Glomerular visceral epithelial cell (primary cell): Measurements from ENCODE around the gene UQCRC2.
"Not testable (repeated sequence)": the region's sequence is repeated elsewhere in the genome, so short reads cannot be mapped to it uniquely, and the experiment has no call there.

Experiments
- DNase-seq: peaks from one replicate; pipeline ENCODE4 v3.0.0-alpha.2; 2016; ENCODE audit errors: extremely low spot score

The UQCRC2 gene

GRCh38 chr16:21952793-21953540 lies at the start of gene UQCRC2:
Gene UQCRC2, plus strand, starts transcription at chr16:21953361. Its CDS starts 63 bp downstream, at chr16:21953424.
- peak; percentile 87 for DNase-seq

- DNase-seq, result not testable (repeated sequence)
Observed at GRCh38 chr16:21932650-21933049, 20.5 kb upstream of the UQCRC2 start.

GRCh38 chr16:21933316-21933715 lies 19.8 kb upstream of the UQCRC2 start:
- not testable (repeated sequence) for DNase-seq

GRCh38 chr16:21933790-21934189 lies 19.4 kb upstream of the UQCRC2 start:
- DNase-seq, result not testable (repeated sequence)

- not testable (repeated sequence) for DNase-seq
Observed at GRCh38 chr16:21936216-21936615, 16.9 kb upstream of the UQCRC2 start.

- DNase-seq, result no peak
Observed at GRCh38 chr16:21937336-21937829, 15.8 kb upstream of the UQCRC2 start.

GRCh38 chr16:21940570-21940969 lies 12.6 kb upstream of the UQCRC2 start:
- DNase-seq, result no peak

GRCh38 chr16:21943571-21943970 lies 9.6 kb upstream of the UQCRC2 start:
- no peak for DNase-seq

- no peak for DNase-seq
Observed at GRCh38 chr16:21946889-21947635, 6.1 kb upstream of the UQCRC2 start.

- no peak for DNase-seq
Observed at GRCh38 chr16:21949713-21950260, 3.4 kb upstream of the UQCRC2 start.

GRCh38 chr16:21950782-21951521 lies 2.2 kb upstream of the UQCRC2 start:
- peak; percentile 7 for DNase-seq

GRCh38 chr16:21952040-21952792 lies 945 bp upstream of the UQCRC2 start:
- DNase-seq, result peak; percentile 52

GRCh38 chr16:21953541-21953902 lies 361 bp downstream of the UQCRC2 start:
- DNase-seq, result no peak

- no peak for DNase-seq
Observed at GRCh38 chr16:21957714-21958346, 4.7 kb downstream of the UQCRC2 start.

GRCh38 chr16:21959050-21959449 lies 5.9 kb downstream of the UQCRC2 start:
- no peak for DNase-seq

- DNase-seq, result no peak
Observed at GRCh38 chr16:21962475-21962874, 9.3 kb downstream of the UQCRC2 start.

GRCh38 chr16:21963887-21964286 lies 10.7 kb downstream of the UQCRC2 start:
- DNase-seq, result no peak

- no peak for DNase-seq
Observed at GRCh38 chr16:21964353-21964752, 11.2 kb downstream of the UQCRC2 start.

GRCh38 chr16:21971856-21972255 lies 18.7 kb downstream of the UQCRC2 start:
- DNase-seq, result no peak

GRCh38 chr16:21973945-21974344 lies 20.8 kb downstream of the UQCRC2 start:
- DNase-seq, result no peak

- no peak for DNase-seq
Observed at GRCh38 chr16:21980032-21980431, 26.9 kb downstream of the UQCRC2 start.
